ENCODE data around the gene CCDC88C.

DNA sequence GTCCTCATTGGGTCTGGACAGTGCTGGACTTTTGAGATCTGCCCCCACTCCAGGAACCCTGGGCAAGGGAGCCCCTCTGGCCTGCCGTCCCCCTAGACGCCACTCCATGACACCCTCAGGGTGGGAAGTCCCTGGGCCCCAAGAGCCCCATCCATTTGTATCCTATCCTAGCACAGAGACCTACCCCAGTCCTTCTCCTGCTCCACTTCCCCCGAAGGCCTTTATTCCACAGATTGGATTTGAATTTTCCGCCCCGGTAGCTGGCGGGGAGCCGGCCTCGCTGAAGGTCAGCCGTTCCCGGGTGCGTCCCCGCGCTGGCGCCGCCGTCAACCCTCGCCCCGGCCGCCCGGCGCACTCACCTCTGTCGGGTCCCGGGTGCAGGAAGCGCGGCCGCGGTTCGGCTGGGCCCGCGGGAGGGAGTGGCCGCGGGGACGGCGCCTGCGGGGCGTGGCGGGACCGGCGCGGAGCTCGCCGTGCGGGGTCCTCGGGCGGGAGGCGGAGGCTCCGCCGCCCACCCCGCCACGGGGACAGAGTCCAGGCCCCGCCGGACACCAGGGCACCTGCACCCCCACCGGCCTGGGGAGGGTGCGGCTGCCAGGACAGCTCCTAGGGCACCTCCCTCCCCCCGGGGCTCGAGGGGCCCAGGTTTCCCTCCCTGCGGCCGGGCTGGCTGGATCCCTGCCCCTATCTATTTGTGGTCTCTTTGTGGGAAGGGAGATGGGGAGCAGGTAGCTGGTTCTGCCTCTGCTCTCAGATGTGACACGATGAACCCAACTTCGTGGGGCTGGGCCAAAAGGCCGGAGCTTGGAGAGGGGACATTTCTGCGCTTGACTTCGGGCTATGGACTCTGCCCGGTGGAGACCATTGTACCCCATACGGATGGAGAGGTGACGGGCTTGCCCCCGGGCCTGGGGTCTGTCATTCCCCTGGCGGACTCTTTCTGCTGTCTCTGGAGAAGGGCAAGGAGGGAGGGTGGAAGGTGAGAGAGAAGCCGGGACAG lies 153.2 kb downstream of the CCDC88C start:
- TF ChIP-seq, protein P1, sequence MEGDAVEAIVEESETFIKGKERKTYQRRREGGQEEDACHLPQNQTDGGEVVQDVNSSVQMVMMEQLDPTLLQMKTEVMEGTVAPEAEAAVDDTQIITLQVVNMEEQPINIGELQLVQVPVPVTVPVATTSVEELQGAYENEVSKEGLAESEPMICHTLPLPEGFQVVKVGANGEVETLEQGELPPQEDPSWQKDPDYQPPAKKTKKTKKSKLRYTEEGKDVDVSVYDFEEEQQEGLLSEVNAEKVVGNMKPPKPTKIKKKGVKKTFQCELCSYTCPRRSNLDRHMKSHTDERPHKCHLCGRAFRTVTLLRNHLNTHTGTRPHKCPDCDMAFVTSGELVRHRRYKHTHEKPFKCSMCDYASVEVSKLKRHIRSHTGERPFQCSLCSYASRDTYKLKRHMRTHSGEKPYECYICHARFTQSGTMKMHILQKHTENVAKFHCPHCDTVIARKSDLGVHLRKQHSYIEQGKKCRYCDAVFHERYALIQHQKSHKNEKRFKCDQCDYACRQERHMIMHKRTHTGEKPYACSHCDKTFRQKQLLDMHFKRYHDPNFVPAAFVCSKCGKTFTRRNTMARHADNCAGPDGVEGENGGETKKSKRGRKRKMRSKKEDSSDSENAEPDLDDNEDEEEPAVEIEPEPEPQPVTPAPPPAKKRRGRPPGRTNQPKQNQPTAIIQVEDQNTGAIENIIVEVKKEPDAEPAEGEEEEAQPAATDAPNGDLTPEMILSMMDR (IDR thresholded peaks at IDR 0.05; ENCODE audit: low read length), result no peak
- TF ChIP-seq EZH2 (IDR thresholded peaks at IDR 0.05; ENCODE audit: borderline replicate concordance, low read length), result no peak
